ENCODE results near the gene MAP3K2.

Gene MAP3K2

DNA sequence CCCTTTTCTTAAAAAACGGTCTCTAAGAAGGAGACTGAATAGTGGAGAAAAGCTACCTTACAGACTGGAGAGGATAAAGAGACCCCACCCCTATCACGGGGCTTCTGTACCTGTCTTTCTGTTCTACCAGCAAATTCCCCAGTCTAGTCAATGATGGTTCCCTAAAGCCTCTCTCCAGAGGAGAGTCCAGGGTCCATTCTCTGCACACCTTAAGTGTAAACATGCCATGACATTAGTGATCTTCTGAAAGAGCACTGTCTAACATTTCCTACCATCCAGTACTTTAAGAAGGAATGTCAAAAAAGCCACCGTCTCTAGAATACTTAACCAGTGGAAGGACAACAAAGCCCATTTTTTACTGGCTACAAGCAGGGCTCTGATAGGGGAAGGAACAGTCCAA, 76.8 kb downstream of the MAP3K2 start:
- no peak for TF ChIP-seq ZFX (IDR thresholded peaks at IDR 0.05)
- TF ChIP-seq, protein P1, sequence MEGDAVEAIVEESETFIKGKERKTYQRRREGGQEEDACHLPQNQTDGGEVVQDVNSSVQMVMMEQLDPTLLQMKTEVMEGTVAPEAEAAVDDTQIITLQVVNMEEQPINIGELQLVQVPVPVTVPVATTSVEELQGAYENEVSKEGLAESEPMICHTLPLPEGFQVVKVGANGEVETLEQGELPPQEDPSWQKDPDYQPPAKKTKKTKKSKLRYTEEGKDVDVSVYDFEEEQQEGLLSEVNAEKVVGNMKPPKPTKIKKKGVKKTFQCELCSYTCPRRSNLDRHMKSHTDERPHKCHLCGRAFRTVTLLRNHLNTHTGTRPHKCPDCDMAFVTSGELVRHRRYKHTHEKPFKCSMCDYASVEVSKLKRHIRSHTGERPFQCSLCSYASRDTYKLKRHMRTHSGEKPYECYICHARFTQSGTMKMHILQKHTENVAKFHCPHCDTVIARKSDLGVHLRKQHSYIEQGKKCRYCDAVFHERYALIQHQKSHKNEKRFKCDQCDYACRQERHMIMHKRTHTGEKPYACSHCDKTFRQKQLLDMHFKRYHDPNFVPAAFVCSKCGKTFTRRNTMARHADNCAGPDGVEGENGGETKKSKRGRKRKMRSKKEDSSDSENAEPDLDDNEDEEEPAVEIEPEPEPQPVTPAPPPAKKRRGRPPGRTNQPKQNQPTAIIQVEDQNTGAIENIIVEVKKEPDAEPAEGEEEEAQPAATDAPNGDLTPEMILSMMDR (conservative IDR thresholded peaks at IDR 0.05), result no peak
- no peak overlapping the region for H3K27ac ChIP-seq

DNA sequence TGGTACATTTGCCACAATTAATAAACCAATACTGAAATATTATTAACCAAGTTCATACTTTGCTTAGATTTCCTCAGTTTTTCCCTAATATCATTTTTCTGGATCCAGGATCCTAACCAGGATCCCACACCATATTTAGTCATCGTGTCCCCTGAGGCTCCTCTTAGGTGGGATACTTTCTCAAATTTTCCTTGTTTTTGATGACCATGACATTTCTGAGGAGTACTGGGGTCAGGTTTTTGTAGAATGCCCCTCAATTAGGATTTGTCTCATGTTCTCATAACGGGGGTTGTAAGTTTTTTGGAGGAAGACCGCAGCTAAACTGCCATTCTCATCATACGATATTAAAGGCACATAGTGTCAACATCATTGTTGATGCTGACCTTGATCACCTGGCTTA, 78.3 kb downstream of the MAP3K2 start:
- no peak overlapping the region for H3K27ac ChIP-seq
- TF ChIP-seq ZFX (IDR thresholded peaks at IDR 0.05), result no peak
- TF ChIP-seq, protein P1 (conservative IDR thresholded peaks at IDR 0.05), result no peak

DNA sequence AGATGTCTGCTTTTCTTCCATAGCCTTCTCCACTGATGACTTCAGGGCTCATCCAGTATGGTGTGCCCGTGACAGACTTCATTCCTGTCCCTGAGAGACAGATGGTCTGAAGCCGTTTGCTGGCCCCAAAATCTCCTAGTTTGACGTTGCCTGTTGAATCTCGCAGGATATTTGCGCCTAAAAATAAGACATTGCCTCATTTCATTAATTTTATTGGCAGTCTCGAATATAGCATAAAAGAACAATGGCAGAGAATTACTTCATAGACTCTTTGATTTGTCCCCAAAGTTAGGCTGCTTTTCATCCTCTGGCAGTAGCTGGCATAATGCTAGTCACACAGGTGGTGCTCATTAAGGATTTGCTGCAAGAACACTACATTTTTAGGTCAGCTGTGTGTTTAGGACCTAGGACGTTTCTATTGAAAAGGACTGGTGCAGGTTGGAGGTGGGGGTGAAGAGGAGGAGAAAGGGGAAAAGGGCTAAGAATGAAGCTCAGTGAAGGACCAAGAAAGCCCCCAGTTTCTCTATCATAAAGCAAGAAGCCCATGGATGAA, 79.1 kb downstream of the MAP3K2 start:
- TF ChIP-seq, protein P1 (conservative IDR thresholded peaks at IDR 0.05), result no peak
- TF ChIP-seq ZFX (IDR thresholded peaks at IDR 0.05), result no peak
- no peak overlapping the region for H3K27ac ChIP-seq

DNA sequence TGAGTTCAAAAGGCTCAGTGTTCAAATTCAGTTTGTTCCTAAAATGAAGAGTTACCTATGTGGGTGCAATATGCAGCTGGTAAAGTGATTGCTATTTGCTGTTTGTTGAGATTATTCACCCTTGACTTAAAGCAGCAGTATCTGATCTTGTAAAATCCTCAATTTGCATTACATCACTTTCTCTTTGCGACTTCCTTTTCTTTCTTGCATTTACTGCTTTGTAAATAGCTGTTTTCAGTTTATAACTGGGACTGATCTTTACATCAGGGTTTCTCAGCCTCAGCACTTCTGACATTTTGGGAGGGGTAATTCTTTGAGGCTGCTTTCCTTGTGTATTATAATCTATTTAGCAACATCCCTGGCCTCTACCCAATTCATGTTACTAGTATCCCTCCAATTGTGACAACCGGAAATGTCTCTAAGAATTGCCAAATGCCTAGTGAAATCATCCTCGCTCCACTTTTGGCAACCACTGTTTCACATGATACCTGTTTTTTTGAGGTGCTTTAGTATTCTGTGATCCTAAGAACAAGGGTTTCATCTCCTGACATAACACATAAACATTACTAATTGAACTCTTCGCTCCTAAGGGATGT, 81.7 kb downstream of the MAP3K2 start:
- TF ChIP-seq ZFX (IDR thresholded peaks at IDR 0.05), result no peak
- TF ChIP-seq, protein P1 (conservative IDR thresholded peaks at IDR 0.05), result no peak
- no peak overlapping the region for H3K27ac ChIP-seq

DNA sequence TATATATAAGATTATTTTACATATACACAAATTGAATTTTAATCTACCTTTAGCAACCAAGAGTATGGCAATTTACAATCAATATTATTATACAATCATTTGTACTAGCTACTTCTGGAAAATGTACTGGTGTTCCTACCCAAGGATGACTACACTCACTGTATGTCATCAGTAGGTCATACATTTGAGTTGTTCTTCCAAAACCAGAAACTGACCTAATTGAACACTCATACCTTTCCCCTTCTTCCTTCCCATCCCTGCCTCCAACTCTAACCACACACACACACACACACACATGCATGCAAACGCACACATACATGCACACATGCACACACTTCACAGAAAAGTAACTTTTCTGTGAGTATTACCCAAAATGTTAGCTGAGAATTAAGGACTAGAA, 85.6 kb downstream of the MAP3K2 start:
- no peak overlapping the region for H3K27ac ChIP-seq
- TF ChIP-seq, protein P1 (conservative IDR thresholded peaks at IDR 0.05), result no peak

DNA sequence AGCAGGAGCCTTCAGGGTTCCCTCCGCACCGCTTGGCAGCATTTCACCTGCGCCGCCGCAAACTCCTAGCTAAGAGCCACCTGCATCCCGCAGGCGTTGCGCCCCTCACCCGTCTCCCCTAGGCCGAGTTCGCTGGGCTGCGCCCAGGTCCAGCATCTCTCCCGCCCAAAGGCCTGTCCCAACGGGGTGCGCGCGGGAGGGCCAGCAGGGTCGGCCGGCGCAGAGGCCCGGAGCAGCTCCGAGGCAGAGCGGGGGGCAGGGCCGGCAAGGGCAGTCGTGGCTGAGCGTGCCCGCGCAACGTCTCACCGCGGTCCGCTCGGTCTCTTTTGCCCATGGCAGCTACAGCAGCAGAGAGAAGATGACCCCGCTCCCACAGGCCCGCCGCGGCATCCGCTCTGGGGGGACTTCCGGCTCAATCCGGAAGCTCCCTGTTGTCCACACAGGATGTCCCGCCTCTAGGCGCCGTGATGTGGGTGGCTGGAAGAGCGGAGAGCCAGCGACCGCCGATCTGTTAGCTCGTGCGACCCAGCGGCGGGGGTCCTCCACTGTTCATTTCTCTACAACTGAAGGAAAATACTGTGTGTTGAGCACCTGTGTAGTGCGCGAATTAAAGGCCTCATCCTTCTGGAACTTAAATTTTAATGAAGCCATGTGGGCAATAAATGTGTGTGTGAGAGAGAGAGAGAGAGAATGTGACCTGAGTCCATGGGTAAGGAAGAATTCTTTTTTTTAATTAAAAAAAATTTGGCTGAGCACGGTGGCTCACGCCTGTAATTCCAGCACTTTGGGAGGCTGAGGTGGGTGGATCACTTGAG, 93.8 kb downstream of the MAP3K2 start, which contains the start of gene ERCC3:
TSS of gene ERCC3 (minus strand) at position 397 of the 815 bp plus-strand sequence. CDS start at position 334, 63 bp downstream.
- H3K27ac ChIP-seq, result peak within 1 kb of the TSS; percentile 89
- peak; percentile 93 for TF ChIP-seq ZFX (IDR thresholded peaks at IDR 0.05)
- TF ChIP-seq, protein P1 (conservative IDR thresholded peaks at IDR 0.05), result no peak

DNA sequence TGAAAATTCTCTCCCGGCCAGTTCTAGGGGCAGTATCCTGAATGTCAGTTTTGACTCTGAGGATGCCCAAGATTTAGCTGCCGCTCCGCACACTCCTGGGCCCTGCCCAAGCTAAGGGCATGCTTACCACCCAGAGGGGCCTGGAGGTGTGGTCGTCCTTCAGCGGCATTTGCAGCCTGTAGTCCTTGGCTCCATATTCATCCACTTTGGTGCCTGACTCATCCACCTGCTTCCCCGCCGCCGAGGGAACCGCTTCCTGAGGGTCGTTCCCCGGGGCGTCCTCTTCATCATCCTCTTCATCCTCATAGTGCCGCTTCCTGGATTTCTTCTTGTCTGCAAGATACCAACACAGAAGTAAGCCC, 94.4 kb downstream of the MAP3K2 start:
- peak overlapping the region; percentile 89 for H3K27ac ChIP-seq
- no peak for TF ChIP-seq ZFX (IDR thresholded peaks at IDR 0.05)
